HAP-1 (cell line): ENCODE measurements around the gene GNB1L.
"Not testable (repeated sequence)": the region's sequence is repeated elsewhere in the genome, so short reads cannot be mapped to it uniquely, and the experiment has no call there.

Source experiments
- DNase-seq, 2 experiments: peaks; one replicate each; pipeline ENCODE4 v3.0.0-alpha.2; 2016 to 2020; ENCODE audit warnings: low spot score in 2 of 2
- H3K27me3 ChIP-seq: fragments of 250-450 bp; sonication (Bioruptor Pico); 2 replicates; pipeline ENCODE4 v1.5.1; 2020; ENCODE audit warnings: low read depth, mild to moderate bottlenecking, moderate library complexity
- H3K36me3 ChIP-seq: fragments of 250-450 bp; sonication (Bioruptor Pico); replicated peaks from 2 replicates; pipeline ENCODE4 v1.5.1; 2020; ENCODE audit warnings: mild to moderate bottlenecking
- H3K4me1 ChIP-seq: fragments of 250-450 bp; sonication (Bioruptor Pico); 2 replicates; pipeline ENCODE4 v1.5.1; 2020; ENCODE audit warnings: mild to moderate bottlenecking
- H3K4me3 ChIP-seq: fragments of 250-450 bp; sonication (Bioruptor Pico); 2 replicates; pipeline ENCODE4 v1.5.1; 2020; ENCODE audit warnings: mild to moderate bottlenecking, moderate library complexity
- H3K9me3 ChIP-seq: fragments of 250-450 bp; sonication (Bioruptor Pico); 2 replicates; pipeline ENCODE4 v1.5.1; 2020; ENCODE audit warnings: mild to moderate bottlenecking, moderate library complexity
- in situ Hi-C: fragments of 300-500 bp; cut with MboI; formaldehyde crosslinking; loops from 3 replicates; pipeline ENCODE4 v1.14.3; 2020; ENCODE audit warnings: low sequenced_read_pairs, inconsistent platforms, mixed read lengths

GNB1L gene

GRCh38 chr22:19801340-19802000, 53.2 kb downstream of the GNB1L start:
- Histone ChIP-seq H3K36me3 (no peaks in the 10 kb centered on the region), H3K9me3 (no peaks in the 10 kb centered on the region), H3K4me3 (no peak overlapping the region), H3K27me3 (no peaks in the 10 kb centered on the region), H3K4me1 (peaks cover 7% of the 10 kb centered on the region)
- no peak for DNase-seq
- in situ Hi-C loops: no loop called here

GRCh38 chr22:19800761-19801244, 53.9 kb downstream of the GNB1L start:
- DNase-seq: peak in 1 of 2 experiments; percentile 35
- Histone ChIP-seq H3K36me3 (no peaks in the 10 kb centered on the region), H3K4me3 (no peak overlapping the region), H3K9me3 (no peaks in the 10 kb centered on the region), H3K27me3 (no peaks in the 10 kb centered on the region), H3K4me1 (peaks cover under 1% of the 10 kb centered on the region)
- in situ Hi-C loops: no loop called here

- in situ Hi-C loops: no loop called here
- H3K4me3 ChIP-seq: no peak overlapping the region
- no peaks in the 10 kb centered on the region for H3K27me3 ChIP-seq
- no peaks in the 10 kb centered on the region for H3K4me1 ChIP-seq
- no peak for DNase-seq
- no peaks in the 10 kb centered on the region for H3K9me3 ChIP-seq
- no peaks in the 10 kb centered on the region for H3K36me3 ChIP-seq
Observed at GRCh38 chr22:19800306-19800705, 54.4 kb downstream of the GNB1L start.

GRCh38 chr22:19799322-19800190, 55.1 kb downstream of the GNB1L start:
- Histone ChIP-seq H3K9me3 (no peaks in the 10 kb centered on the region), H3K4me1 (no peaks in the 10 kb centered on the region), H3K36me3 (no peaks in the 10 kb centered on the region), H3K27me3 (no peaks in the 10 kb centered on the region), H3K4me3 (no peak overlapping the region)
- in situ Hi-C loops: no loop called here
- no peak for DNase-seq

GRCh38 chr22:19798891-19799293, 55.8 kb downstream of the GNB1L start:
- Histone ChIP-seq H3K36me3 (no peaks in the 10 kb centered on the region), H3K4me3 (no peak overlapping the region)
- in situ Hi-C loops: no loop called here

GRCh38 chr22:19798003-19798665, 56.5 kb downstream of the GNB1L start:
- Histone ChIP-seq H3K36me3 (no peaks in the 10 kb centered on the region), H3K9me3 (peaks cover 3% of the 10 kb centered on the region; the same call in 1 of the 2 replicates), H3K27me3 (no peaks in the 10 kb centered on the region), H3K4me1 (no peaks in the 10 kb centered on the region), H3K4me3 (no peak overlapping the region)
- in situ Hi-C loops: no loop called here
- no peak for DNase-seq

More at GRCh38 chr22:19798891-19799293, 55.8 kb downstream of the GNB1L start:
- Histone ChIP-seq H3K4me1 (no peaks in the 10 kb centered on the region), H3K27me3 (no peaks in the 10 kb centered on the region), H3K9me3 (no peaks in the 10 kb centered on the region)
- no peak for DNase-seq

GRCh38 chr22:19797086-19798002, 57.3 kb downstream of the GNB1L start:
- no peak for DNase-seq
- H3K4me1 ChIP-seq: no peaks in the 10 kb centered on the region
- H3K36me3 ChIP-seq: no peaks in the 10 kb centered on the region
- no peak overlapping the region for H3K4me3 ChIP-seq
- H3K27me3 ChIP-seq: no peaks in the 10 kb centered on the region
- peaks cover 4% of the 10 kb centered on the region; the same call in 1 of the 2 replicates for H3K9me3 ChIP-seq
- in situ Hi-C loops: no loop called here

- no peaks in the 10 kb centered on the region for H3K36me3 ChIP-seq
- H3K9me3 ChIP-seq: peaks cover 4% of the 10 kb centered on the region; the same call in 1 of the 2 replicates
- DNase-seq: no peak
- in situ Hi-C loops: no loop called here
- H3K27me3 ChIP-seq: no peaks in the 10 kb centered on the region
- H3K4me3 ChIP-seq: no peak overlapping the region
- no peaks in the 10 kb centered on the region for H3K4me1 ChIP-seq
Observed at GRCh38 chr22:19796160-19796559, 58.5 kb downstream of the GNB1L start.

GRCh38 chr22:19795617-19796008, 59.1 kb downstream of the GNB1L start:
- in situ Hi-C loops: no loop called here
- no peaks in the 10 kb centered on the region for H3K36me3 ChIP-seq
- no peak for DNase-seq
- no peaks in the 10 kb centered on the region for H3K4me1 ChIP-seq
- H3K4me3 ChIP-seq: no peak overlapping the region
- H3K9me3 ChIP-seq: peaks cover 4% of the 10 kb centered on the region; the same call in 1 of the 2 replicates
- H3K27me3 ChIP-seq: no peaks in the 10 kb centered on the region

- Histone ChIP-seq H3K4me1 (no peaks in the 10 kb centered on the region), H3K4me3 (no peak overlapping the region), H3K27me3 (no peaks in the 10 kb centered on the region), H3K9me3 (peaks cover 6% of the 10 kb centered on the region; the same call in 1 of the 2 replicates), H3K36me3 (no peaks in the 10 kb centered on the region)
- no peak for DNase-seq
- in situ Hi-C loops: no loop called here
Observed at GRCh38 chr22:19793661-19794310, 60.9 kb downstream of the GNB1L start.

GRCh38 chr22:19793161-19793560, 61.5 kb downstream of the GNB1L start:
- in situ Hi-C loops: no loop called here
- Histone ChIP-seq H3K4me3 (no peak overlapping the region), H3K4me1 (no peaks in the 10 kb centered on the region), H3K36me3 (no peaks in the 10 kb centered on the region), H3K9me3 (peaks cover 6% of the 10 kb centered on the region; the same call in 1 of the 2 replicates), H3K27me3 (no peaks in the 10 kb centered on the region)
- no peak for DNase-seq

GRCh38 chr22:19792383-19792896, 62.2 kb downstream of the GNB1L start:
- not testable (repeated sequence) for H3K36me3 ChIP-seq

More at GRCh38 chr22:19792383-19792896, 62.2 kb downstream of the GNB1L start:
- H3K9me3 ChIP-seq, H3K4me1 ChIP-seq, DNase-seq, H3K27me3 ChIP-seq, H3K4me3 ChIP-seq, in situ Hi-C loops: not testable (repeated sequence)
